Adrenal gland (tissue), 19 donors: ENCODE results near the gene CKMT1B. TPM values are rescaled to one million over a fixed set of nuclear protein-coding genes. Genes with fewer than 3 reads are reported as not detected.
"Not testable (repeated sequence)": the region's sequence is repeated elsewhere in the genome, so short reads cannot be mapped to it uniquely, and the experiment has no call there.

ENCODE experiments used
- DNase-seq, 7 donors: peaks; one replicate each; pipeline ENCODE4 v3.0.0-alpha.2; 2019 to 2020
- H3K27ac ChIP-seq, 5 donors: fragments of 200-600 bp; sonication (generic) in 4 of 5; 1 replicate in 3 of 5; 2 replicates in 2 of 5; pipeline versions ENCODE4 v1.5.1 to v1.8.0; 2016 to 2020; ENCODE audit warnings: mild to moderate bottlenecking in 1 of 5
- H3K27me3 ChIP-seq: fragments of 200-600 bp; 2 replicates; pipeline ENCODE4 v1.8.0; 2021
- H3K36me3 ChIP-seq, 2 donors: fragments of 200-600 bp; replicated peaks in 1 of 2; 1 replicate in 1 of 2; 2 replicates in 1 of 2; pipeline versions ENCODE4 v1.5.1 to v1.8.0; 2018 to 2022
- H3K4me1 ChIP-seq, 2 donors: fragments of 200-600 bp; replicated peaks in 1 of 2; 1 replicate in 1 of 2; 2 replicates in 1 of 2; pipeline versions ENCODE4 v1.5.1 to v1.8.0; 2018 to 2021
- H3K4me3 ChIP-seq, 4 donors: fragments of 200-600 bp; sonication (generic) in 3 of 4; one replicate each; pipeline ENCODE4 v1.5.1; 2016 to 2018
- H3K9me3 ChIP-seq, 3 donors: fragments of 200-600 bp; sonication (generic) in 1 of 3; replicated peaks in 1 of 3; 1 replicate in 2 of 3; 2 replicates in 1 of 3; pipeline versions ENCODE4 v1.5.1 to v1.8.0; 2016 to 2021
- POLR2A ChIP-seq, 2 donors: fragments of 450-650 bp; IDR thresholded peaks; one replicate each; pipeline ENCODE4 v1.6.1; 2017; ENCODE audit warnings: antibody characterized with exemption in 2 of 2, mild to moderate bottlenecking in 2 of 2, moderate library complexity in 1 of 2
- whole genome bisulfite sequencing, 4 donors: extraction: QIAGEN DNeasy Blood & Tissue Kit in 2 of 4; methylation state at CpG; one replicate each; pipeline versions ENCODE4 v1.1.5 to v1.1.7; 2013 to 2017; 5-methylcytosine and 5-hydroxymethylcytosine counted together
- intact Hi-C, 2 donors: fragments of 100-400 bp; cut with DNase I; formaldehyde crosslinking; loops; one replicate each; pipeline versions ENCODE4 v1.14.1 to v1.15.0; 2022 to 2023
- long read RNA-seq, 10 donors: library from polyadenylated mRNA in 3 of 10; unstranded in 2 of 10; stranded (forward) in 1 of 10; transcript quantifications; one replicate each; pipeline ENCODE4 v2.0.0 and lab custom pipeline, GENCODE V29; 2021 to 2026
- polyA plus RNA-seq, 3 donors: library from polyadenylated mRNA; stranded (reverse); fragments of 200-250 nt in 2 of 3; fragments of 350-450 nt in 1 of 3; fragmentation: Illumina TruSeq in 1 of 3; extraction: RNeasy Lipid Tissue Mini Kit (QIAGEN cat#74804) in 1 of 3; gene quantifications; one replicate each; pipeline ENCODE4 v1.2.3, GENCODE V29; 2013 to 2014
- total RNA-seq, 9 donors: library from RNA; depleted of rRNA in 4 of 9; stranded (reverse); fragments of >200 nt in 4 of 9; fragments of 120-200 nt in 1 of 9; fragmentation: NEBNext Ultra II Directional in 1 of 9; extraction: Animal tissue kit (Norgen Biotek cat#: 25700) in 1 of 9; gene quantifications; one replicate each; pipeline versions ENCODE4 v1.1.0 to v1.2.4, GENCODE V29; 2013 to 2023
- TF ChIP-seq, protein P1 (sequence below), 6 experiments: fragments of 450-650 bp in 4 of 6; fragments of 200-600 bp in 2 of 6; sonication (generic) in 1 of 6; IDR thresholded peaks; 1 replicate in 5 of 6; 2 replicates in 1 of 6; pipeline versions ENCODE4 v1.5.1 to v1.8.0; 2016 to 2021; ENCODE audit warnings: antibody characterized with exemption in 6 of 6, mild to moderate bottlenecking in 2 of 6, moderate library complexity in 1 of 6
- donor health status: healthy with polysubstance abuse.
- donor health status: Bipolar disorder and iron deficiency.
- donor health status: DM: yes; HTN: yes; CAD: no.
- donor health status: DM: no; HTN: no; CAD: no.
- donor health status: DM: no; HTN: no; CAD: no.
- donor health status: DM: yes; HTN: yes; CAD: no.

CKMT1B gene
- 1 to 10 TPM in 7 of 9 donors, under 1 TPM in 1, not detected in 1; 0.31 to 3.9 (median 1.2) TPM for total RNA-seq
- 1 to 10 TPM; 2.9 to 6.1 (median 4.7) TPM for polyA plus RNA-seq
- long read RNA-seq, donor 1, result 0 reads
- long read RNA-seq, donor 2, partial matches to known transcripts, result 0 of 1 reads
- long read RNA-seq, donor 2, other reads (novel, unspliced or antisense), result 0 of 1 reads
- long read RNA-seq, donor 3, result 0 reads
- long read RNA-seq, donor 4, partial matches to known transcripts, result 0 of 2 reads
- long read RNA-seq, donor 4, other reads (novel, unspliced or antisense), result 0 of 2 reads
- long read RNA-seq, donor 5, result 0 reads
- long read RNA-seq, donor 6, transcript CKMT1B-207 (9 exons, 1,747 nt), result major isoform, 6 of 7 reads
- long read RNA-seq, donor 6, partial matches to known transcripts, result 0 of 7 reads
- long read RNA-seq, donor 6, other reads (novel, unspliced or antisense), result 0 of 7 reads
- long read RNA-seq, donor 7, result 0 reads
- long read RNA-seq, donor 8, partial matches to known transcripts, result 0 of 1 reads
- long read RNA-seq, donor 8, other reads (novel, unspliced or antisense), result 0 of 1 reads
- long read RNA-seq, donor 9, result 0 reads
- long read RNA-seq, donor 10, result 0 reads

DNA sequence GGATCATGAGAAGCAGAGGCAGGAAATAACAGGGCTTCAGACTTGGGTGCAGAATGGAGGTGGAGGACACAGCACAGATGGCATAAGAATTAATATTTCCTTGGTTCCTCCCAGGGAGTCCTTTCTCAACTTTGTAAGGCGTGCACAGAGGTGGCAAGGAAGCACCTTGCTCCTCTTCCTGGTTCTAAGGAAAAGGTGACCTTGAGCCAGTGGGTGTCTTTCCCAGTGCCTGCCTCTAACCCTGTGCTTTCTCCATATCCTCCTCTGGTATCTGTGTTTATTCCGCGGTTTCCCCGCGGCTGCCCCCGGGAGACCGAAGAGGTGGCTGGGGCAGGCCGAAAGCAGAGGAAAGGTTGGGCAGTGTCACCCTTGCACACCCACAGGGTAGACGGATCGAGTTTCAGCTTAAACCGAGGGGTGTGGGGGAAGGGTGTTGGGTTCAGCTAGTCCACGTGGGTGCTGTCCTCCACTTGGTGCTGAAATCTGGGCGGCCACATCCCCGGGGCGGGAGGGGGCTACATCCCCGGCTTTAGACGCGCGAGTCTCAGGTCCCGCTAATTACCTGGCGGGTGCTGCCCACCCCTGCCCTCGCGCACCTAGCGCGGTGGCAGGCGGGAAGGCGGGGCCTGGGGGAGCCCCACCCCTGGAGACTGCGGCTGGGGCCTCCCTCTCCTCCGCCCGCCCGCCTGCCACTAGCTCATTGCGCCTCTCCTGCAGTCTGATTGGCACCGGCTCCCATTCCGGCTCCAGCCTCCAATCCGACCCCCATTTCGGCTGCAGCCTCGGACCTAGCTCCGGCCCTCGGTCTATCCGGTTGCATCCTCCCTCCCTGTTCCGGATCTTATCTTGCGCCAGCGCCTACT is at the start of gene CKMT1B:
Gene CKMT1B (plus strand): TSS at position 700 of the 863 bp plus-strand sequence. CDS start 192 bp downstream, outside the sequence.
- intact Hi-C loops, H3K9me3 ChIP-seq, H3K27ac ChIP-seq, H3K36me3 ChIP-seq, DNase-seq, H3K4me1 ChIP-seq, H3K4me3 ChIP-seq, H3K27me3 ChIP-seq: not testable (repeated sequence)
- no CpG with 5 or more reads among the region's 43 CpGs for WGBS, 4 donors

DNA sequence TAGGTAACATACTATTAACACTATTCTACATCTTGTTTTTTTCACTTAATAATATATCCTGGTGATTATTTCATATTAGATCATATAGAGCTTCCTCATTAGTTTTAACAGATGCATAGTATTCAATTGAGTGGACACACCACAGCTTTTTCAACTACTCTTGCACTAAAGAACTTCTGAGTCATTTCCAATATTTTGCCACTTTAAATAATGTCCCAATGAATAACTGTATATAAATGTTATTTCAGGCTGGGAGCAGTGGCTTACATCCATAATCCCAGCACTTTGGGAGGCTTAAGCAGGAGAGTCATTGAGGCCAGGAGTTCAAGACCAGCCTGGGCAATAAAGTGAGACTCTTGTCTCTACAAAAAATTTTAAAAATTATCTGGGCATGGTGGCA is 49.6 kb upstream of the CKMT1B start:
- H3K27me3 ChIP-seq, result no peaks in the 10 kb centered on the region
- TF ChIP-seq POLR2A (IDR thresholded peaks at IDR 0.05), result no peak
- TF ChIP-seq, protein P1, sequence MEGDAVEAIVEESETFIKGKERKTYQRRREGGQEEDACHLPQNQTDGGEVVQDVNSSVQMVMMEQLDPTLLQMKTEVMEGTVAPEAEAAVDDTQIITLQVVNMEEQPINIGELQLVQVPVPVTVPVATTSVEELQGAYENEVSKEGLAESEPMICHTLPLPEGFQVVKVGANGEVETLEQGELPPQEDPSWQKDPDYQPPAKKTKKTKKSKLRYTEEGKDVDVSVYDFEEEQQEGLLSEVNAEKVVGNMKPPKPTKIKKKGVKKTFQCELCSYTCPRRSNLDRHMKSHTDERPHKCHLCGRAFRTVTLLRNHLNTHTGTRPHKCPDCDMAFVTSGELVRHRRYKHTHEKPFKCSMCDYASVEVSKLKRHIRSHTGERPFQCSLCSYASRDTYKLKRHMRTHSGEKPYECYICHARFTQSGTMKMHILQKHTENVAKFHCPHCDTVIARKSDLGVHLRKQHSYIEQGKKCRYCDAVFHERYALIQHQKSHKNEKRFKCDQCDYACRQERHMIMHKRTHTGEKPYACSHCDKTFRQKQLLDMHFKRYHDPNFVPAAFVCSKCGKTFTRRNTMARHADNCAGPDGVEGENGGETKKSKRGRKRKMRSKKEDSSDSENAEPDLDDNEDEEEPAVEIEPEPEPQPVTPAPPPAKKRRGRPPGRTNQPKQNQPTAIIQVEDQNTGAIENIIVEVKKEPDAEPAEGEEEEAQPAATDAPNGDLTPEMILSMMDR (IDR thresholded peaks at IDR 0.05), result no peak

DNA sequence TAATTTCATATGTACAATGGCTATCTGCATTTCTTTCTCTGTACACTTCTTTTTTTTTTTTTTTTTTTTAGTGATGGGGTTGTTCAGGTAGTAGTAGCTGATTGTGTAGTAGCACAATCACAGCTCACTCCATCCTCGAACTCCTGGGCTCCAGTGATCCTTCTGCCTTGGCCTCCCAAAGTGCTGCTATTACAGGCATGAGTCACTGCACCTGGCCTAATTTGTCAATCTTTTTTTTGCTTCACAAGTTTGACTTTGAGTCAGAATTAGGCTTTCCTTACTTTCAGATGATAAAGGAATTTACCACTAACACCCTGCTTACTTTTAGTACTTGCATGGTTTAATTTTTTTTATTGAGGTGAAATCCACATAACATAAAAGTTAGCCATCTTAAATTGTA is 48.4 kb upstream of the CKMT1B start:
- H3K36me3 ChIP-seq, result peaks cover 0 to 4% of the 10 kb centered on the region in 2 donors
- H3K27me3 ChIP-seq, result no peaks in the 10 kb centered on the region
- no peaks in the 10 kb centered on the region for H3K4me1 ChIP-seq
- 85 to 100% (median 89%) methylated on average over 1 of the region's 1 CpG for WGBS, 4 donors
- DNase-seq, result no peak
- no peak overlapping the region for H3K4me3 ChIP-seq
- TF ChIP-seq POLR2A (IDR thresholded peaks at IDR 0.05), result no peak
- TF ChIP-seq, protein P1 (IDR thresholded peaks at IDR 0.05), result no peak
- intact Hi-C loops, result no loop called here
- no peaks in the 10 kb centered on the region for H3K9me3 ChIP-seq
- H3K27ac ChIP-seq, result no peak overlapping the region

More for the DNA sequence above, 49.6 kb upstream of the CKMT1B start:
- no peaks in the 10 kb centered on the region for H3K9me3 ChIP-seq
- peaks cover 0 to 2% of the 10 kb centered on the region in 2 donors for H3K36me3 ChIP-seq
- no peak overlapping the region for H3K27ac ChIP-seq
- no peaks in the 10 kb centered on the region for H3K4me1 ChIP-seq
- intact Hi-C loops, result no loop called here
- H3K4me3 ChIP-seq, result no peak overlapping the region
- no peak for DNase-seq

DNA sequence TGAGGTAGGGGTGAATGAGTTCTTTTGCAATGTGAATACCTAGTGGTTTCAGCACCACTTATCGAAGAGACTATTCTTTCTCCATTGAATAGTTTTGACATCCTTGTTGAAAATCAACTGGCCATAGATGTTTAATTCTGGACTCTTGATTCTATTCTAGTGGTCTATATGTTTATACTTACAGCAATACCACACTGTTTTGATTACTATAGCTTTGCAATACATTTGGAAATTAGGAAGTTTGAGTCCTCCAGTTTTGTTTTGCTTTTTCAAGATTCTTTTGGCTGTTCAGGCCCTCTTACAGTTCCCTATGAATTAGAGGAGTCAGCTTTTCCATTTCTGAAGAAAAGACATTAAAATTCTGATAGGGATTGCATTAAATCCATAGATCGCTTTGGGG is 46.3 kb upstream of the CKMT1B start:
- Histone ChIP-seq H3K4me3 (no peak overlapping the region), H3K27ac (no peak overlapping the region), H3K36me3 (peaks cover 0 to 4% of the 10 kb centered on the region in 2 donors), H3K4me1 (no peaks in the 10 kb centered on the region), H3K9me3 (no peaks in the 10 kb centered on the region), H3K27me3 (no peaks in the 10 kb centered on the region)
- TF ChIP-seq POLR2A (IDR thresholded peaks at IDR 0.05), result no peak
- TF ChIP-seq, protein P1 (IDR thresholded peaks at IDR 0.05), result no peak
- intact Hi-C loops, result no loop called here
- WGBS, 4 donors, result 96 to 100% (median 99%) methylated on average over 2 of the region's 2 CpGs
- DNase-seq, result no peak
